Astrocyte of the spinal cord (primary cell): ENCODE results near the gene REEP5.

Experiments
- DNase-seq: peaks from one replicate; pipeline ENCODE4 v3.0.0; 2011; ENCODE audit warnings: low read depth, low spot score
- H3K4me3 ChIP-seq: 2 replicates; pipeline ENCODE4 v1.5.1; 2011; ENCODE audit warnings: low read depth, mild to moderate bottlenecking, low read length, moderate library complexity
- in situ Hi-C: cut with HindIII; loops from 2 replicates; pipeline ENCODE4 v1.10.0; 2017; ENCODE audit warnings: low sequenced_read_pairs
- TF ChIP-seq, protein P1 (sequence below): IDR thresholded peaks from 2 replicates; pipeline ENCODE4 v1.5.1; 2012; ENCODE audit warnings: low read depth, mild to moderate bottlenecking, low read length, inconsistent platforms

The REEP5 gene

DNA sequence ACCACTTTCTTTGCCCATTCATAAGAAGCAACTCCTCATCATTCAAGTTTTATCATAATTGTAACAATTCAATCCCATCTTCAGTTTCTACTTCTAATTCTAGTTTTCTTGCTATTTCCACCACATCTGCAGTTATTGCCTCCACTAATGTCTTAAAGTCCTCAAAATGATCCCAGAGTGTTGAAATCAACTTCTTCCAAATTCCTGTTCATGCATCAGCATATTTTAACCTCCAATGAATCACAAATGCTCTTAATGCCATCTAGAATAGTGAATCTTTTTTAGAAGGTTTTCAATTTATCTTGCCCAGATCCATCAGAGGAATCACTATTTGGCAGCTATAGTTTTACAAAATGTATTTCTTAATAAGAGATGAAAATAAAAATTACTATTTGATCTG, 64.2 kb downstream of the REEP5 start:
- in situ Hi-C loops = no loop called here
- TF ChIP-seq, protein P1, sequence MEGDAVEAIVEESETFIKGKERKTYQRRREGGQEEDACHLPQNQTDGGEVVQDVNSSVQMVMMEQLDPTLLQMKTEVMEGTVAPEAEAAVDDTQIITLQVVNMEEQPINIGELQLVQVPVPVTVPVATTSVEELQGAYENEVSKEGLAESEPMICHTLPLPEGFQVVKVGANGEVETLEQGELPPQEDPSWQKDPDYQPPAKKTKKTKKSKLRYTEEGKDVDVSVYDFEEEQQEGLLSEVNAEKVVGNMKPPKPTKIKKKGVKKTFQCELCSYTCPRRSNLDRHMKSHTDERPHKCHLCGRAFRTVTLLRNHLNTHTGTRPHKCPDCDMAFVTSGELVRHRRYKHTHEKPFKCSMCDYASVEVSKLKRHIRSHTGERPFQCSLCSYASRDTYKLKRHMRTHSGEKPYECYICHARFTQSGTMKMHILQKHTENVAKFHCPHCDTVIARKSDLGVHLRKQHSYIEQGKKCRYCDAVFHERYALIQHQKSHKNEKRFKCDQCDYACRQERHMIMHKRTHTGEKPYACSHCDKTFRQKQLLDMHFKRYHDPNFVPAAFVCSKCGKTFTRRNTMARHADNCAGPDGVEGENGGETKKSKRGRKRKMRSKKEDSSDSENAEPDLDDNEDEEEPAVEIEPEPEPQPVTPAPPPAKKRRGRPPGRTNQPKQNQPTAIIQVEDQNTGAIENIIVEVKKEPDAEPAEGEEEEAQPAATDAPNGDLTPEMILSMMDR = no peak
- no peak overlapping the region for H3K4me3 ChIP-seq
- DNase-seq = no peak

DNA sequence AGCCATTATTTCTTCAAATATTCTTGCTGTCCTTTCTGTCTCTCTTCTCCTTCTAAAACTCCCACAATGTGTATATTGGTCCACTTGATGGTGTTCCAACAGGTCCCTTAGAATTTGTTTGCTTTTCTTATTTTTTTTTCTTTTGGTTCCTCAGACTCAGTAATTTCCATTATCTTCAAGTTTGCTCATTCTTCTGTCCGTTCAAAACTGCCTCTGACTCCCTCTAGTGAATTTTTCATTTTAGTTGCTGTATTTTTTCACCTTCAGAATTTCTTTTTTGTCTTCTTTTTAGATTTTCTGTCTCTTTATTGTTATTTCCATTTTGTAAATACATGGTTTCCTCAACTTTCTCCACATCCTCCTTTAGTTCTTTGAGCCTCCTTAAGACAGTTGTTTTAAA, 67.4 kb downstream of the REEP5 start:
- in situ Hi-C loops = no loop called here

DNA sequence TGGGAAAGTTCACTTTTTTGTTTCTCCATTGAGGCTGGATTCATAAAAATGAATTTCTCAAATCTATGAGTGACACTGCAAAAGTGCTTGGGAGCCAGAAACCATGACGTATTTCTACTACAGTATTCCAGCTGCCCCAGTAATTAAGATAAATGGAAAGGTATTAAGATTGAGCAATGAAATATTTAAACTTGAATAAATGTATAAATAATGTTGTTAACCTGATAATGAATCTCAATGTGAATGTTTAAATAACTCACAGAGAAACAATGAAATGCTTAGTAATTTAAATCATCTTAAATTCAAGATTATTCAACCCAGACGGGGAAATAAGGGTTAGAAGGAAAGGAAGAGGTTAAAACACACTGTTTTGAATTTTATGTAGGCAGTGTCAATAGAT, 72.1 kb downstream of the REEP5 start:
- DNase-seq = no peak
- TF ChIP-seq, protein P1 = no peak
- in situ Hi-C loops = no loop called here
- H3K4me3 ChIP-seq = no peak overlapping the region

More for the DNA sequence above, 67.4 kb downstream of the REEP5 start:
- TF ChIP-seq, protein P1 = no peak
- H3K4me3 ChIP-seq = no peak overlapping the region
- no peak for DNase-seq

DNA sequence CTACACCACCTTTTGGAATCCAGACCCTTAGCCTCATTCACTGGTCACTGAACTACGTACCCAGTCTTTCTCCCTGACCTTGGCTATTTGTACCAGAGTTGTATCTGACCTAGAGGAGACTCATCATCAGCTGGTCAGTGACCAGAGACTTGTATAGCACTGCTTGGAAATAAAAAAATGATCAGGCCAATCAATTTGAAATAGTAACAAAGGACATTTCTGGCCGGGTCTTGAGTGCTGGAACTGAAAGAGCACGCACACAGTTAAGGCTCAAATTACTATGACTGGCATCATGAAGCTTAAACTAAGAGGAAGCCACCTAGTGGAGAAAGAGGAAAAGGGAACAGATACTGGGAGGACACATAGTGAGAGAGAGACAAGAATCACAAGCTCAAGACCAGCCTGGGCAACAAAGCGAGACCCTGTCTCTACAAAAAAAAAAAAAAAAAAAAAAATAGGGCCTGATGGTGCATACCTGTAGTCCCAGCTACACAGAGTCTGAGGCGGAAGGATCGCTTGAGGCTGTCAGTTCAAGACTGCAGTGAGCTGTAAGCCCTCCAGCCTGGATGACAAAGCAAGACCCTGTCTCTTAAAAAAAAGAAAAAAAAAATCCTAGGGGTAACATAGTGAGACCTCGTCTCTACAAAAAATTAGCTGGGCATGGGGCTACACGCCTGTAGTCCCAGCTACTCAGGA, 73.8 kb downstream of the REEP5 start:
- H3K4me3 ChIP-seq = no peak overlapping the region
- TF ChIP-seq, protein P1 = peak; percentile 73
- in situ Hi-C loops = no loop called here
- DNase-seq = peak; percentile 79

DNA sequence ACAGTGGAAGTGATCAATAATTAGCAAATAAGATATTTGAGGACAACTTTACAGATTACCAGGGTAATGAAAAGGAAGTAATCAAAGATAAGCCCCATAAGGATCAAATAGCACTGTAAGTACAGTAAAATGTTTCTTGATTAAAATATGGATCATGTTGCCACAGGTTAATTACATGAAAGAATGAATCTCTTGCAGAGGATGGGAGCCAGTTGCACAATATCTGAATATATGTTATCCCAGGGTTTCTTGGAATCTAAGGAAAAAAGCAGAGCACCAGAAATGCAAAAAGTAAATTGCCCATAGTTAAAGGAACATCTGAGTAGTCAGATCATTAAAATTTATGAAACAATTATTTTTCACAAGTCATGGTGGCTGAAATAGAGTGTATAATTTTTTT, 74.7 kb downstream of the REEP5 start:
- no peak for DNase-seq
- in situ Hi-C loops = no loop called here
- no peak overlapping the region for H3K4me3 ChIP-seq
- TF ChIP-seq, protein P1 = no peak

DNA sequence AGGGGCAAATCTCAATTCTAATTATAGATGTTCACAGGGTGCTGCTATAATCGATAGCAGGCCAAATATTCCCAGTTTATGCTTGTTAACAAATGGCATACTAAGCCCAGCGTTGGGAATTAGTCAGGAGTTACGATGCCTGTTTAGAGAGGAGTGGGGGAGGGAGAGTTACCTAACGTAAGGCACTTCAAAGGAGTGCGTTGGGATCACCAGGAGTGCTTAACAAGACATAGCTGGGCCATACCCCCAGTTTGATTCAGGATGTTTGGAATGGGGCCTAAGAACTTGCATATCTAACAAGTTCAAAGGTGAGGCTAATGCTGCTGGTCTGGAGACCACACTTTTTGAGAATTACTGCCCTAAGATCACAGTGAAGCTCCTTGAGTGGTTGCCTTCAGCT, 75.5 kb downstream of the REEP5 start:
- in situ Hi-C loops = no loop called here
- no peak for DNase-seq
- H3K4me3 ChIP-seq = no peak overlapping the region
- TF ChIP-seq, protein P1 = no peak
